Prostate gland (tissue), 2 donors: ENCODE measurements around the gene PEAK1. TPM values are rescaled to one million over a fixed set of nuclear protein-coding genes. Genes with fewer than 3 reads are reported as not detected.
"Not testable (repeated sequence)": the region's sequence is repeated elsewhere in the genome, so short reads cannot be mapped to it uniquely, and the experiment has no call there.

ENCODE experiments used
- DNase-seq: peaks from one replicate; pipeline ENCODE4 v3.0.0-alpha.2; 2019; ENCODE audit warnings: low spot score
- H3K27ac ChIP-seq, 2 donors: fragments of 200-600 bp; sonication (generic); 2 replicates each; pipeline ENCODE4 v1.5.1; 2017 to 2019
- H3K27me3 ChIP-seq: fragments of 200-600 bp; sonication (generic); replicated peaks from 2 replicates; pipeline ENCODE4 v1.5.1; 2019; ENCODE audit not compliant: insufficient read depth
- H3K36me3 ChIP-seq, 2 donors: fragments of 200-600 bp; sonication (generic); 1 replicate in 1 of 2; 2 replicates in 1 of 2; pipeline versions ENCODE4 v1.5.1 to v1.8.1; 2017 to 2019
- H3K4me1 ChIP-seq: fragments of 200-600 bp; sonication (generic); replicated peaks from 2 replicates; pipeline ENCODE4 v1.5.1; 2019
- H3K4me3 ChIP-seq, 2 donors: fragments of 200-600 bp; sonication (generic); 2 replicates each; pipeline ENCODE4 v1.5.1; 2017 to 2019
- H3K9me3 ChIP-seq: fragments of 200-600 bp; sonication (generic); 2 replicates; pipeline ENCODE4 v1.5.1; 2017
- CTCF ChIP-seq, 4 experiments: fragments of 200-600 bp in 2 of 4; fragments of 450-650 bp in 2 of 4; sonication (generic) in 2 of 4; IDR thresholded peaks; 1 replicate in 3 of 4; 2 replicates in 1 of 4; pipeline ENCODE4 v1.5.1; 2016 to 2019; ENCODE audit warnings: antibody characterized with exemption in 4 of 4, mild to moderate bottlenecking in 2 of 4, moderate library complexity in 2 of 4
- POLR2A ChIP-seq: fragments of 450-650 bp; IDR thresholded peaks from one replicate; pipeline ENCODE4 v1.6.1; 2016; ENCODE audit warnings: antibody characterized with exemption, mild to moderate bottlenecking
- POLR2AphosphoS5 ChIP-seq: sonication (generic); formaldehyde crosslinking; IDR thresholded peaks from one replicate; pipeline ENCODE4 v1.6.1; 2017; ENCODE audit warnings: antibody characterized with exemption
- WGBS: methylation state at CpG from one replicate; pipeline ENCODE4 v1.1.5; 2018; 5-methylcytosine and 5-hydroxymethylcytosine counted together
- intact Hi-C: fragments of 100-400 bp; cut with DNase I; formaldehyde crosslinking; loops from one replicate; pipeline ENCODE4 v1.14.2; 2022
- total RNA-seq, 2 donors: library from RNA; depleted of rRNA; stranded (reverse); fragments of >200 nt; gene quantifications; one replicate each; pipeline ENCODE4 v1.1.0, GENCODE V29; 2016

The PEAK1 gene
- total RNA-seq, 2 donors from 2014 or later: 11.3 to 108 TPM

- TF ChIP-seq CTCF (IDR thresholded peaks at IDR 0.05) (no peak), POLR2A (no peak), POLR2AphosphoS5 (no peak)
- Histone ChIP-seq H3K27ac (no peak overlapping the region), H3K4me3 (no peak overlapping the region), H3K9me3 (no peaks in the 10 kb centered on the region), H3K36me3 (no peaks in the 10 kb centered on the region), H3K4me1 (no peaks in the 10 kb centered on the region), H3K27me3 (no peaks in the 10 kb centered on the region)
- intact Hi-C loops: loop anchor here (10.0 kb wide), 1 partner anchor 299 kb away; no protein-coding TSS in a partner anchor
- WGBS: 96% methylated on average over 4 of the region's 4 CpGs
- no peak for DNase-seq
Observed at GRCh38 chr15:77413699-77414349, 6.1 kb downstream of the PEAK1 start.

DNA sequence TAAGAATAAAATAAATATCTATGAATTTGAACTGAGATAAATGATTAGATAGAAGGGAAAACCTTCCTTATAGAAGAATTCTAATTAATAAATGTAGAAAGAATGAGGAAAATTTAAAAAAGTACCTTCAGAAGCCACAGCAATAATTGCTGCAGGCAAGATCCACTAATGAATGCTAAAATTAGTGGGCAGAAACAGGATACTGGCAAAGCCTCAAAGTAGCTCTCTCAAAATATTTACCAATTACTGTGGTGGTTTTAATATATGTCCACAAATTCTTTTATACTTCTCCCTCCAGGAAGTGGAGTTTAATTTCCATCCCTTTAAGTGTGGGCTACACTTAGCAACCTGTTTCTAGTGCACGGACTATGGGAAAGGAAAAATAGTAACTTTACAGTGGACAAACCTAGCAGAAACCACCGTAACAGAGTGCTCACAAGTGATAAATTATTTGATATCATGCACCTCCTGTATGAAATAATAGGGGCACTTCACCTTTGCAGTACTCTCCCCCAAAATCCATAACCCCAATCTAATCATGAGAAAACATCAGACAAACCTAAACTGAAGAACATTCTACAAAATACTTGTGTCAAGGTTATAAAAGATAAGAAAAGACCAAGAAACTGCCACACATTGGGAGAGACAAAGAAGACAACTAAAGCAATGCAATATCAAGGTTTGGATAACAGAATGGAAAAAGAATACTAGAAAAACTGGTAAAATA lies 6.8 kb downstream of the PEAK1 start:
- Histone ChIP-seq H3K4me3 (no peak overlapping the region), H3K27ac (no peak overlapping the region), H3K9me3 (no peaks in the 10 kb centered on the region), H3K27me3 (no peaks in the 10 kb centered on the region), H3K36me3 (no peaks in the 10 kb centered on the region), H3K4me1 (no peaks in the 10 kb centered on the region)
- TF ChIP-seq CTCF (IDR thresholded peaks at IDR 0.05) (no peak), POLR2A (no peak), POLR2AphosphoS5 (no peak)
- WGBS: 28% methylated on average over 2 of the region's 2 CpGs
- intact Hi-C loops: loop anchor here (10.0 kb wide), 1 partner anchor 298 kb away; no protein-coding TSS in a partner anchor
- no peak for DNase-seq

DNA sequence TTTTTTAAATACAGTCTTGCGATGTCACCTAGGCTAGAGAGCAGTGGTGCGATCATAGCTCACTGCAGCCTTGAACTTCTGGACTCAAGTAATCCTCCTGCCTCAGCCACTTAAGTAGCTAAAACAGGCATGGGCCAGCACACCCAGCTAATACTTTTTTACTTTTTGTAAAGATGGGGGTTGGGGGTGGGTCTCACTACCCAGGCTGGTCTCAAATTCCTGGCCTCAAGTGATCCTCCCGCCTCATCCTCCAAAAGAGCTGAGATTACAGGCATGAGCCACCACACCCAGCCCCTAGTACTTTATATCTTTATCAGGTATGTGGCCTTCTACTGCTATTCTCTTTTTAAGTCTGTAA lies 8.3 kb downstream of the PEAK1 start:
- 92% methylated on average over 3 of the region's 3 CpGs for WGBS
- no peaks in the 10 kb centered on the region for H3K27me3 ChIP-seq
- H3K4me3 ChIP-seq: no peak overlapping the region
- DNase-seq: no peak
- no peaks in the 10 kb centered on the region for H3K9me3 ChIP-seq
- no peak overlapping the region for H3K27ac ChIP-seq
- intact Hi-C loops: loop anchor here (10.0 kb wide), 1 partner anchor 297 kb away; no protein-coding TSS in a partner anchor
- no peaks in the 10 kb centered on the region for H3K4me1 ChIP-seq
- TF ChIP-seq CTCF (IDR thresholded peaks at IDR 0.05) (no peak), POLR2AphosphoS5 (no peak), POLR2A (no peak)
- H3K36me3 ChIP-seq: no peaks in the 10 kb centered on the region

DNA sequence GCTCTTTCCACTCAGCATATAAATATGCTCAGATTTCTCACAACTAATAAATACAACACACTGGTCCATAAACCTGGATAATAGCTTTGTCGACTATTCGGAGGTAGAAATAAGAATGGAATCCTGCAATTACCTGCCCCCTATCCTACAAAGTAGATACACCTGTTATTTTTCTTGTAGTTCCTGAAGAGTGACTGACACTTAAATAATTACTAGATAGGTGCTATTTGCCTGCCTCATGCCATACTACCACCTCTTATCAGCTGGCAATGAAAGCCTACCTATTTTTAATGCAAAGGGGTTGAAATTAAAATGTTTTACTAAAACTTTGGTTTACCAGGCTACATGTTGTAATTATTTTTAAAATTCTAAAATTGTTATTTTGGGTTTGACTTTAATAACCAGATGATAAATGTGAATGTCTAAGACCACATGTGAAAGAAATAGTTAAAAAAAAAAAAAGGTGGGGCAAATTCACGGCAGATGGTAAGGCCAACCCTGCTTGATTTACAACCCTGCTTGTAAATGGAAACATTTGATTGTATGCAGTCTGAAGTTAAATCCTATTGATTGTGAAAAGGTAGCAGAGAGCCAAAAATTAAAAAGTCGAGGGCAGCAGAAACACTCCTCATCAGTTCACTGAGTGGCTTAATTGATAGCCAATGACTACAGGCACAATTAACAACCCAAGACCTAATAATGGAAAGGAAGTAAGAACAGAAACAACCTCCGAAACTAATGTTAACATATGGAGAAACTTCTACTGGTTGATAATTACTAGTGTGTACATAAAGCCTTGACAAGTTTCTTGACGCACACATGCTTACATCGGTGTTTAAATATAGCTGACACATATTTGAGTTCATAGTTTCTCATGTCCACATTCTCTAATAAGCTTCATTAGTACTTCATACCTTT lies 8.9 kb downstream of the PEAK1 start:
- intact Hi-C loops: loop anchor here (10.0 kb wide), 1 partner anchor 296 kb away; no protein-coding TSS in a partner anchor
- Histone ChIP-seq H3K27ac (no peak overlapping the region), H3K27me3 (no peaks in the 10 kb centered on the region), H3K4me3 (no peak overlapping the region), H3K4me1 (no peaks in the 10 kb centered on the region), H3K36me3 (no peaks in the 10 kb centered on the region), H3K9me3 (no peaks in the 10 kb centered on the region)
- DNase-seq: no peak
- 70% methylated on average over 7 of the region's 7 CpGs for WGBS
- TF ChIP-seq POLR2A (no peak), CTCF (IDR thresholded peaks at IDR 0.05) (no peak), POLR2AphosphoS5 (no peak)

GRCh38 chr15:77410157-77410500 lies 9.8 kb downstream of the PEAK1 start:
- H3K27ac ChIP-seq, H3K4me3 ChIP-seq, H3K27me3 ChIP-seq, DNase-seq, H3K36me3 ChIP-seq, H3K9me3 ChIP-seq, H3K4me1 ChIP-seq: not testable (repeated sequence)
- intact Hi-C loops: loop anchor here (10.0 kb wide), 1 partner anchor 295 kb away; no protein-coding TSS in a partner anchor
- 93% methylated on average over 7 of the region's 7 CpGs for WGBS
